Upper lobe of right lung (tissue), 1 donor: Measurements from ENCODE around the gene NOS2. TPM values are rescaled to one million over a fixed set of nuclear protein-coding genes. Genes with fewer than 3 reads are reported as not detected.
"Not testable (repeated sequence)": the region's sequence is repeated elsewhere in the genome, so short reads cannot be mapped to it uniquely, and the experiment has no call there.

Source experiments
- ATAC-seq: fragments of 200-7000 bp; cut with Tn5 transposase; one replicate; pipeline ENCODE4 v1.9.1; 2020; ENCODE audit warnings: mild to moderate bottlenecking, moderate library complexity
- DNase-seq: peaks from one replicate; pipeline ENCODE4 v3.0.0-alpha.2; 2020
- H3K27ac ChIP-seq: fragments of 200-600 bp; one replicate; pipeline ENCODE4 v1.8.0; 2022
- H3K27me3 ChIP-seq: fragments of 200-600 bp; one replicate; pipeline ENCODE4 v1.8.0; 2022; ENCODE audit warnings: mild to moderate bottlenecking
- H3K36me3 ChIP-seq: fragments of 200-600 bp; one replicate; pipeline ENCODE4 v1.8.0; 2022
- H3K4me1 ChIP-seq: fragments of 200-600 bp; one replicate; pipeline ENCODE4 v1.8.0; 2022
- H3K4me3 ChIP-seq: fragments of 200-600 bp; one replicate; pipeline ENCODE4 v1.8.0; 2022; ENCODE audit warnings: mild to moderate bottlenecking
- H3K9me3 ChIP-seq: fragments of 200-600 bp; one replicate; pipeline ENCODE4 v1.8.0; 2022
- intact Hi-C: fragments of 100-400 bp; cut with DNase I; formaldehyde crosslinking; loops from one replicate; pipeline ENCODE4 v1.11.0; 2022
- total RNA-seq: library from RNA; stranded (reverse); fragmentation: NEBNext Ultra II Directional; extraction: Animal tissue kit (Norgen Biotek cat#: 25700); gene quantifications from one replicate; pipeline ENCODE4 v1.2.1, GENCODE V29; 2021
- TF ChIP-seq, protein P1 (sequence below): fragments of 200-600 bp; IDR thresholded peaks from one replicate; pipeline ENCODE4 v1.8.0; 2022; ENCODE audit warnings: antibody characterized with exemption
- donor health status: DM: no; HTN: yes; CAD: no; lungs with severe emphysema.

The NOS2 gene
- total RNA-seq, 1 donor from 2014 or later: 0.55 TPM

DNA sequence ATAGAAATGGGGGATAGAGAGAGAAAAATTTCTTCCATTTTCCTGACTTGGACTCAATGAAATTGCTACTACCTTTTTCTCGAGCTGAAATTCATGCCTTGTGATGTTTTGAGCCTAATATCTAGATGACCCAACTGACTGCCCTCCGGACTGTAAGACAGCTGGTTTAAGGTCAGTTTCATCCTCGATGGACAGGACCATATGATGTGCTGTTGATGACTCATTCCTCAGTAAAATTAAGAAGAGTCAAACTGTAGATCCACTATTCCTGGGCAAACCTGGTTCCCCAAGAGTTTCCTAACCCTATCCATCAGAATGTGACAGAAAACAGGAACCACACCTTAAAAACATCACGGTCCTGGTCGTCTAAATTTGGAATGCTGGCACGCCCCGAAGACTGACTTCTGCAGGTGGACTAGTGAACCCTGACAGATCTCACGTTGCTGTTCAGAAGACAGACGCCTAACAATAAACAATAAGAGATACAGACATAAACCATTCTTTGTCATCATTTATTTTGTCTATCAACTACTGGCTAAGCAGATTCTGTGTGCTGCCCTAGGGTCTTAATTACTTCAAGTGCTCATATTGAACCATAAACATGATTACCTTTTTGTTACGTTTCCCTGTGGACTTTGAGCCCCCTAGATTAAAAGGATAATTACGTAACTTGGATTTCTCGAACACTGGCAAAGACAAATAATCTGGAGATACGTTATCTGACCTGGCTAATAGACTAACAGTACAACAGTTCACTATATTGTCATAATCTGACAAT lies 45.1 kb upstream of the NOS2 start:
- Histone ChIP-seq H3K36me3 (no peaks in the 10 kb centered on the region), H3K9me3 (no peaks in the 10 kb centered on the region), H3K4me3 (no peak overlapping the region), H3K4me1 (no peaks in the 10 kb centered on the region), H3K27ac (no peak overlapping the region), H3K27me3 (no peaks in the 10 kb centered on the region)
- intact Hi-C loops: no loop called here
- ATAC-seq: no peak
- no peak for DNase-seq
- TF ChIP-seq, protein P1, sequence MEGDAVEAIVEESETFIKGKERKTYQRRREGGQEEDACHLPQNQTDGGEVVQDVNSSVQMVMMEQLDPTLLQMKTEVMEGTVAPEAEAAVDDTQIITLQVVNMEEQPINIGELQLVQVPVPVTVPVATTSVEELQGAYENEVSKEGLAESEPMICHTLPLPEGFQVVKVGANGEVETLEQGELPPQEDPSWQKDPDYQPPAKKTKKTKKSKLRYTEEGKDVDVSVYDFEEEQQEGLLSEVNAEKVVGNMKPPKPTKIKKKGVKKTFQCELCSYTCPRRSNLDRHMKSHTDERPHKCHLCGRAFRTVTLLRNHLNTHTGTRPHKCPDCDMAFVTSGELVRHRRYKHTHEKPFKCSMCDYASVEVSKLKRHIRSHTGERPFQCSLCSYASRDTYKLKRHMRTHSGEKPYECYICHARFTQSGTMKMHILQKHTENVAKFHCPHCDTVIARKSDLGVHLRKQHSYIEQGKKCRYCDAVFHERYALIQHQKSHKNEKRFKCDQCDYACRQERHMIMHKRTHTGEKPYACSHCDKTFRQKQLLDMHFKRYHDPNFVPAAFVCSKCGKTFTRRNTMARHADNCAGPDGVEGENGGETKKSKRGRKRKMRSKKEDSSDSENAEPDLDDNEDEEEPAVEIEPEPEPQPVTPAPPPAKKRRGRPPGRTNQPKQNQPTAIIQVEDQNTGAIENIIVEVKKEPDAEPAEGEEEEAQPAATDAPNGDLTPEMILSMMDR: no peak

GRCh38 chr17:27840688-27841087 lies 40.4 kb upstream of the NOS2 start:
- no peak overlapping the region for H3K27ac ChIP-seq
- DNase-seq (no peak), ATAC-seq (no peak)
- intact Hi-C loops: no loop called here
- no peaks in the 10 kb centered on the region for H3K36me3 ChIP-seq
- TF ChIP-seq, protein P1: no peak
- H3K9me3 ChIP-seq: no peaks in the 10 kb centered on the region
- H3K27me3 ChIP-seq: no peaks in the 10 kb centered on the region
- H3K4me1 ChIP-seq: no peaks in the 10 kb centered on the region
- H3K4me3 ChIP-seq: no peak overlapping the region

GRCh38 chr17:27840406-27840678 lies 40.0 kb upstream of the NOS2 start:
- H3K9me3 ChIP-seq, H3K36me3 ChIP-seq, H3K4me3 ChIP-seq, H3K27me3 ChIP-seq, DNase-seq, H3K27ac ChIP-seq, intact Hi-C loops, H3K4me1 ChIP-seq: not testable (repeated sequence)
- peak; percentile 24 for ATAC-seq

DNA sequence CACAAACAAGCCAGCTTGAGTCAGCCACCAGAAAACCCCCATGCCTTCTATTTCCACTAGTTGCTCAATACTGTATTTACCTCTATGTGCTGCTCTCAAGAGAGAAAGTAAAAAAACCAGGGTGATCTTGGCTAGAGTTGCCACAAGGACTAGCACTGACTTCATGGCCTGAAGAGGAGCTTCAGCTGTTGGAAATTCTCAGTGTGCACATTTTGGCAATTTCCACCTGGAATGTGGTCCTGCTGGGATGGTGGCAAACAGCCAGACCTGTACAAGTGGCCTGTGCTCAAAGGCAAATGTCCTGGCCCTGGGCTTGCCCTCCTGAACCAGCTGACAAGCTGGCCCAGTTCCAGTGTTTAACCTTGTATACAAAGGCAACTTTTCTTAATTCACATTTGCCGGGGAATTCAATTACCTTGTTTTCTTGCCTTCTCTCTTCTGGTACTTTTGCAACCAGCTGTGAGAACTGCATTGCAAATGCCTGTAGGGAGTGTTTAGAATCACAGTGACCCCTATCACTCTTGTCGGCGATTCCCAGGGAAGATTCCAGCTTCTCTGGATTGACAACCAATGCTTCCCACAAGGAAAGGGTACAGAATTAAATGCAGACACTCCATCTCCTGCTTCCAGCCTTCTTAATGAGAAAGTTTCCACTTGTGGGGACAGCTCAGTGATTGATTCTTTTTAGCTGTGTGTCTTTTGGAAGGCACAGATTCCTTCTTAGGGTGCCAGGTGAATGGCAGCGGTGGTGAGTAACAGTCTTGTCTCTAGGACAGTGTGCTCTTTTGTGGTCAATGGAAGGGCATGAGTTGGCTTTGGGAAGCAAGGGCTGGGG lies 39.5 kb upstream of the NOS2 start:
- H3K27ac ChIP-seq, DNase-seq, H3K4me3 ChIP-seq, H3K9me3 ChIP-seq, intact Hi-C loops, H3K27me3 ChIP-seq, H3K4me1 ChIP-seq, H3K36me3 ChIP-seq: not testable (repeated sequence)
- peak; percentile 89 for ATAC-seq

DNA sequence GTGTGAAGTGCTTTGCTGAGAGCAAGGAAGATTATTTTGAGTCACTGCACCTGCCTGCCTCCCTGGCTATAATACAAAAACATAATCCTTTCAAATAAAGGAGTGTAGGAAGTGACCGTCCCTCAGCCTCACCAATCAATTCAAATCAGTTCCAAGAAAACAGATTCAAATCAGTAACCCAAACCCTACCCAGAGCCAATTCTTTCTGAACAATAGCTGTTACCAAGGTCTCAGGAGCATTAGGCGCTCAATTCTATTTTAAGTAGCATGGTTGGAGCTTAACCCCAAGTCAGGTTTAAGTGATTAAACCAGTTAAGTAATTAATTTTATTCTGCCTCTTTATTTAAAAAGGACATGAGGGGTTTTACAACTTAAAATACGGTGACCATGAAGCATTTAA lies 38.3 kb upstream of the NOS2 start:
- H3K4me3 ChIP-seq, DNase-seq, H3K36me3 ChIP-seq, H3K4me1 ChIP-seq, intact Hi-C loops, ATAC-seq, H3K27me3 ChIP-seq, H3K27ac ChIP-seq, H3K9me3 ChIP-seq: not testable (repeated sequence)

DNA sequence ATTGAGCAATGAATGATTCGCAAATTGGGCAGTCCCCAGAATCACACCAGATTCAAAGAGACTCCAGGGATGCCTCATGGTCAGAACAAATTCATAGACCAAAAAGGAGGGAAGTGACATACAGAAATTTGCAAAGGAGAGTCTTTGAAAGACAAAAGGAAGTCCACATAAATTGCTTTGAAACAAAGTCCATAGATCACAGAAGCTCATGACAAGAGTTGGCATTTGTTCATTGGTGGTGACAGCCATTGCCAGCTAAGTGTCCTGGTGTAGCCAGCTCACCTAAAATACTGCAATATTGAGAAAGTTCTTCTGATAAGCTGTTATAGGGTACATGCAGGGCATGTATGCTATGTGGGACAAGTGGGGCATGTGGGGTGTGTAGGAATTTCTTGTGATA lies 37.4 kb upstream of the NOS2 start:
- H3K4me3 ChIP-seq, H3K27me3 ChIP-seq, H3K27ac ChIP-seq, ATAC-seq, H3K36me3 ChIP-seq, H3K4me1 ChIP-seq, H3K9me3 ChIP-seq, intact Hi-C loops, DNase-seq: not testable (repeated sequence)

DNA sequence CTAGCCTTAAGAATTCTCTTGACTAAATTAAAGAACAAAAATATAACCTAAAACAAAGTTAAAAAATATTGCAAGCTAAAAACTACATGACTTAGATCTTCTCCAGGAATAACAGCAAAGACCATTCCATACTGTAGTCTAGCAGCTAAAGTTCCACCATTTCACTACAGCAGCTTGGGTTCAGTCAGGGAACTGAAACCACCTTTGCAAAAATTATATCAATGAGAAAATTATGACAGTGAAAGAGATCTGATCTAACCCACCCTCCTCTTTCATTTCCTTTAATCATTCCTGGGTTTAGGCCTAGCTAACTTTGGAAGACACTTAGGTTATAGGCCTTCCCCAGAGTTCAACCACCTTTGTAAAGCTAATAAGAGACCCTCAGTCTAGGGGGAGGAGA lies 36.3 kb upstream of the NOS2 start:
- no peak for DNase-seq
- no peak overlapping the region for H3K4me3 ChIP-seq
- no peaks in the 10 kb centered on the region for H3K4me1 ChIP-seq
- intact Hi-C loops: no loop called here
- no peaks in the 10 kb centered on the region for H3K9me3 ChIP-seq
- no peaks in the 10 kb centered on the region for H3K36me3 ChIP-seq
- H3K27ac ChIP-seq: no peak overlapping the region
- no peaks in the 10 kb centered on the region for H3K27me3 ChIP-seq
- TF ChIP-seq, protein P1: no peak
- ATAC-seq: no peak
